ENCODE data around the gene PRKCE.

DNA sequence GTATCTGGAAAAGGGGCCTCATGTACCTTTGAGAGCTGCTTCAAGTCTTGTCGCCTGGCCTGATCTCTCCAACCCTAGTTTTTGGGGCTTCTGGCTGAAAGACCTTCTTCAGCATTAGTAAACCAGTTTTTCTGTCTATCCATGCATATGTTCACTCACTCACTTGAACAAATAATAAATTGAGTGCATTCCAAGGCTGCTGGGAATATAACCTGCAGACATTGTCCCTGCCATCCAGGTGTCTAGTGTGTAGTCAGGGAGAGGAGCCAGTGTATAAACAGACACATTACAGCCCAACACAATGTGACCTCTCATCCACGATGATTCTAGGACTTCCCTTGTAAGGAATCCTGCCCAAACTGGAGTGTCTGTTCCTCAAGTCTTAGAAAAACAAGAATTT is 262.1 kb downstream of the PRKCE start:
- TF ChIP-seq, protein P1, sequence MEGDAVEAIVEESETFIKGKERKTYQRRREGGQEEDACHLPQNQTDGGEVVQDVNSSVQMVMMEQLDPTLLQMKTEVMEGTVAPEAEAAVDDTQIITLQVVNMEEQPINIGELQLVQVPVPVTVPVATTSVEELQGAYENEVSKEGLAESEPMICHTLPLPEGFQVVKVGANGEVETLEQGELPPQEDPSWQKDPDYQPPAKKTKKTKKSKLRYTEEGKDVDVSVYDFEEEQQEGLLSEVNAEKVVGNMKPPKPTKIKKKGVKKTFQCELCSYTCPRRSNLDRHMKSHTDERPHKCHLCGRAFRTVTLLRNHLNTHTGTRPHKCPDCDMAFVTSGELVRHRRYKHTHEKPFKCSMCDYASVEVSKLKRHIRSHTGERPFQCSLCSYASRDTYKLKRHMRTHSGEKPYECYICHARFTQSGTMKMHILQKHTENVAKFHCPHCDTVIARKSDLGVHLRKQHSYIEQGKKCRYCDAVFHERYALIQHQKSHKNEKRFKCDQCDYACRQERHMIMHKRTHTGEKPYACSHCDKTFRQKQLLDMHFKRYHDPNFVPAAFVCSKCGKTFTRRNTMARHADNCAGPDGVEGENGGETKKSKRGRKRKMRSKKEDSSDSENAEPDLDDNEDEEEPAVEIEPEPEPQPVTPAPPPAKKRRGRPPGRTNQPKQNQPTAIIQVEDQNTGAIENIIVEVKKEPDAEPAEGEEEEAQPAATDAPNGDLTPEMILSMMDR (IDR thresholded peaks at IDR 0.05; ENCODE audit: low read depth, low read length, missing input control), result no peak
- TF ChIP-seq NR2F2 (IDR thresholded peaks at IDR 0.05) (no peak), TAF1 (conservative IDR thresholded peaks at IDR 0.05) (no peak), RAD21 (IDR thresholded peaks at IDR 0.05) (no peak), JUND (IDR thresholded peaks at IDR 0.05) (no peak), YY1 (IDR thresholded peaks at IDR 0.05) (no peak)
- TF ChIP-seq, protein P2, sequence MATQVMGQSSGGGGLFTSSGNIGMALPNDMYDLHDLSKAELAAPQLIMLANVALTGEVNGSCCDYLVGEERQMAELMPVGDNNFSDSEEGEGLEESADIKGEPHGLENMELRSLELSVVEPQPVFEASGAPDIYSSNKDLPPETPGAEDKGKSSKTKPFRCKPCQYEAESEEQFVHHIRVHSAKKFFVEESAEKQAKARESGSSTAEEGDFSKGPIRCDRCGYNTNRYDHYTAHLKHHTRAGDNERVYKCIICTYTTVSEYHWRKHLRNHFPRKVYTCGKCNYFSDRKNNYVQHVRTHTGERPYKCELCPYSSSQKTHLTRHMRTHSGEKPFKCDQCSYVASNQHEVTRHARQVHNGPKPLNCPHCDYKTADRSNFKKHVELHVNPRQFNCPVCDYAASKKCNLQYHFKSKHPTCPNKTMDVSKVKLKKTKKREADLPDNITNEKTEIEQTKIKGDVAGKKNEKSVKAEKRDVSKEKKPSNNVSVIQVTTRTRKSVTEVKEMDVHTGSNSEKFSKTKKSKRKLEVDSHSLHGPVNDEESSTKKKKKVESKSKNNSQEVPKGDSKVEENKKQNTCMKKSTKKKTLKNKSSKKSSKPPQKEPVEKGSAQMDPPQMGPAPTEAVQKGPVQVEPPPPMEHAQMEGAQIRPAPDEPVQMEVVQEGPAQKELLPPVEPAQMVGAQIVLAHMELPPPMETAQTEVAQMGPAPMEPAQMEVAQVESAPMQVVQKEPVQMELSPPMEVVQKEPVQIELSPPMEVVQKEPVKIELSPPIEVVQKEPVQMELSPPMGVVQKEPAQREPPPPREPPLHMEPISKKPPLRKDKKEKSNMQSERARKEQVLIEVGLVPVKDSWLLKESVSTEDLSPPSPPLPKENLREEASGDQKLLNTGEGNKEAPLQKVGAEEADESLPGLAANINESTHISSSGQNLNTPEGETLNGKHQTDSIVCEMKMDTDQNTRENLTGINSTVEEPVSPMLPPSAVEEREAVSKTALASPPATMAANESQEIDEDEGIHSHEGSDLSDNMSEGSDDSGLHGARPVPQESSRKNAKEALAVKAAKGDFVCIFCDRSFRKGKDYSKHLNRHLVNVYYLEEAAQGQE (IDR thresholded peaks at IDR 0.05), result no peak

All from liver (tissue), 3 donors.